CD4-positive, alpha-beta T cell treated with Interleukin-1 beta for 1 hour (primary cell): ENCODE measurements around the gene RTEL1.
"Not testable (repeated sequence)": the region's sequence is repeated elsewhere in the genome, so short reads cannot be mapped to it uniquely, and the experiment has no call there.

Source experiments
- DNase-seq, 2 donors: peaks; one replicate each; pipeline ENCODE4 v3.0.0-alpha.2; 2020 to 2022

RTEL1 gene

DNA sequence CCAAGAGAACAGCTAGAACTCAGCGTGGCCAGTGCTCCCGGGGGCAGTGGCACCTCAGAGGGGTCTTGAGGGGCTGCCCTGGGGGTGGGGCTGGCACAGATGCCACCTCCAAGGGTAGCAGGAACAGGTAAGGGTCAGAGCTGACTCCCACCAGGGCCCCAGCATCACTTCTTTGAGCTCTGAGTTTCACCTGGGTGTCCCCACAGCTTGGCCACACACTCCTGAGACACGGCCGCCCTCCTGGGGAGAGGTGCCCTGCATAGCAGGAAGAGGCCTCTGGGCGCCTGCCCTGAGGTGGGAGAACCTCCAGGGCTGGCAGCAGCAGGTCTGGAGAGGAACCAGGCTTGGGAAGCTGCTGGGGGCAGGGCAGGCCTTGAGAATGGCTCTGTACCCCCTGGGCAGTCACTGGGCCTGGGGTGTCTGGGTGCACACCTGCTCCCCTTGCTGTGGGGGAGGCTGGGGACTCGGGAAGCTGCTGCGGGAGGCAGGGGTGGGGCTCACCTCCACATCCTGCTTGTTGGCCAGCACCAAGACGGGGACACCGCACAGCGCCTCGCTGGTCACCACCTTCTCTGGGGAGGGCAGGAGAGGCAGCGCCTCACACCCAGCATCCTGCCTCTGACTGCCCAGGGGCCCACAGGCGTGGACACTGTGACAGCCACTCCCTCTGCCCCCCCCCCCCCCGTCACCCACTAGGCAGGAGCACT lies 43.4 kb downstream of the RTEL1 start:
- DNase-seq = no peak

DNA sequence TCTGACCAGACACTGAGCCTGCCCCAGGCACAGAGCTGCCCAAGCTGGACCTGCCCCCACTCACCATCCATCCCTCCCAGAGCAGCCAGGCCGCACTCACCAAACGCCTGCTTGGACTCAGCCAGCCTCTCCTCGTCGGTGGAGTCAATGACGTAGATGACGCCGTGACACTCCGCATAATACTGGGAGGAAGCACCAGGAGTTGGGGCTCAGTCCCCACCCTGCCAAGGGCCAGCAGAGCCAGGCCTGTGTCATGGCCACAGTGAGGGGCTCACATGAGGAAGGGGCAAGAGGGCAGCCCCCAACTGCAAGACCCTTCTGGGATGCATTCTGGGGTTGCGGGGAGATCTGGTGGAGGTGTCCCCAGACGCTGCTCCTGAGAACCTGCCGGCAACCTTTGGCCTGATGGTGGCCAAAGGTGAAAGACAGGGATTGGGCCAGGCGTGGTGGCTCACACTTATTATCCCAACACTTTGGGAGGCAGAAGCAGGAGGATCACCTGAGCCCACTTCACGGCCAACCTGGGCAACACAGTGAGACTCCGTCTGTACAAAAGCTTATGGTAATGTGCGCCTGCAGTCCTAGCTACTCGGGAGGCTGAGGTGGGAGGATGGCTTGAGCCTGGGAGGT lies 44.0 kb downstream of the RTEL1 start:
- no peak for DNase-seq

DNA sequence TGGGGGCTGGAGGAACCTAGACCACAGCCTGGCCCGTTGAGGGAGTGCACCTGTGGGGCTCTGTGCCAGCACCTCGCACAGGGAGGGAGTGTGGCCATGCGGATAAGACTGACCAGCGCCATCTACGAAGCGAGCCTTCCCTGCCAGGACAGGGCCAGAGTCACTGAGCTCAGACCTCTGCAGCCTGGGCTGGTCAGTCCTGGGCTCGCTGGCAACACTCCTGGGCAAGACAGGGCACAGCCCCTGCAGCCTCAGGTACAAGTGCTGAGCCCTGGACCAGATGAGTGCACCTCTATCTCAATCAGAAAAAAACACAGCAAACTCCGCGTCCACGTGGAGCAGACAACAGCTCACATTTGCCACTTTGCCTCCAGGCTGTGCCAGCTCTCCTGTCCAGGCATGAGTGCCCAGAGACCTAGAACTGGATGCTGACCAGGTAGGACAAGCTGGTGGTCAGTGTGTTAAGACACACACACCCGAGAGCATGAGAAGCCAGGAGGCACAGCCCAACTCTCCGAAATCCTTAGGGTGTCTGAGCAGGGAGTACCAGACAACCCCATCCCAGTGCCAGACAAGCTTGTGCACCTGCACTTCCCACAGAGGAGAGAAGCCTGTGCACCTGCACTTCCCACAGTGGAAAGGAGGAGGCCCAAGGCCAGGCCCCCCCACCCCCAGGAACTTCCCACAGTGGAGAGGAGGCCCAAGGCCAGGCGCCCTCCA lies 44.8 kb downstream of the RTEL1 start:
- no peak for DNase-seq

DNA sequence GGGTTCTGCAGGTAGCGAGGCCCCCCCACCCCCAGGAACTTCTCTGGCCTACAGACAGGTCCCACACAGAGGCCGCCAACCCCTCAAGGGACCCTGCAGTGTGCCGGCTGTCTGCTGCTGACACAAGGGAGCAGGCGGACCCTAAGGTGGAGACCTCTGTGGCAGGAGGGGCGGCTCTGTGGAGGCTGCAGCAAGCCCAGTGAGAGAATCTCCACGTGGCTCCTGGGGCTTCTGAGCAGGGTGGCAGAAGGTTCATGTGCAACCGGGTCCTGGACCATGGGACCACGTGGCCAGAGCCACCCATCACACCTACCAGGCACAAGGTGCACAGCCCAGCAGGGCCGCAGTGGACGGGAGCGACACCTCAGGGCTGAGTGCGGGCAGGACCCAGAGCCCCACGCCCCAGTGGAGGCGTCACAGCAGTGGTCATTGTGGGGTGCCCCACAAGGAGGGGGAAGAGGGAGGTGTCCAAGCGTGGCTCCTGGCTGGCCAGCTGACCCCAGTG lies 45.4 kb downstream of the RTEL1 start:
- DNase-seq = no peak

DNA sequence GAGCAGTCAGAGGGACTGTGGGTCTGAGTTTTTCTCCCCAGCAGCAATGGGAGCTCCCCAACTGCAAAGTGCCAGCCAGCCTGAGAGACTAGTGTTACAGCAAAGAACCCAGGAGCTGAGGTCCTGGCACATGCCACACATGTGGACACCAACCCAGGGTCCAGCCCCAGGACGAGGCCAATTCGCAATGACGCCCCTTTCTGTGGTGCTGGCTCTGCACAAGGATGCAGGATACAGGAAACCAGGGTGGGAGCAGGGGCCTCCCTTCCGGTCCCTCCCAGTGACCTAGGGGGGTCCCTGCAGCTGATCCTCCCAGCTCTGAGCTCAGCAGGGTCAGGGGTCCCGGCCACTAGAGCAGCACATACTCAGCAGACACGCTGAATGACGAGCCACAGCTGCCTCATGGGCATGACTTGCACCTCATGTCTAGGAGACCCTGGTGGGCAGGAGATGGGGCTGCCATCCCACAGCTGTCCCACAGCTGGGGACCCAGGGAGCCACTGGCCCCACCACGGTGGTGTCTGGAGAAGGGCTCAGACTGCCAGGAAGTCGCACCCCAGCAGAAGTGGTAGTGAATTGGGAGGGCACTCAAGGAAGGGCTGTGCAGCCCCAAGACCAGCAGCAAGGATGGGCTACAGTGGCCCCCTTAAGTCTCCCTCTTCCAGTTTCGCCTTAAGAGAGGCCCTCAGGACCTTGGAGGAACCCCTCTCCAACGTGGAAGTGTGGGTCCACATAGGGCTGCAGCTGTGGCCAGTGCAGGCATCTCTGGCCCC lies 46.0 kb downstream of the RTEL1 start:
- DNase-seq = no peak

DNA sequence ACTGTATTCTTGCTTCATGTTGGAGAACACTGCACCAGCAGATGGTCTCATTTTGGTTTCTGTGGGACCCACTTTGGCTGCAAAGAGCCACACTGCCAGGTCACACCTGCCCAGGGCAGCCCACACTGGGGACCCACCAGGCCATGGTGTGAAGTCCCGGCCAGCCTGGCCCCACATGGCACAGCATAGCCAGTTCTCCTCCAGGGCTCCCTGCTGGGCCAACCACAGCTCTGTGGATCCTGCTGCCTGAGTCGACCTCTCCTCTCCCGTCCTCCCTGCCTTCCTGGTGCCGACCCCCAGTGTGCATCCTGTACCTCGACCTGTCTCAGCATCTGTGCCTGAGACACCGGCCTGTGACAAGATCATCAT lies 46.6 kb downstream of the RTEL1 start:
- DNase-seq = no peak

DNA sequence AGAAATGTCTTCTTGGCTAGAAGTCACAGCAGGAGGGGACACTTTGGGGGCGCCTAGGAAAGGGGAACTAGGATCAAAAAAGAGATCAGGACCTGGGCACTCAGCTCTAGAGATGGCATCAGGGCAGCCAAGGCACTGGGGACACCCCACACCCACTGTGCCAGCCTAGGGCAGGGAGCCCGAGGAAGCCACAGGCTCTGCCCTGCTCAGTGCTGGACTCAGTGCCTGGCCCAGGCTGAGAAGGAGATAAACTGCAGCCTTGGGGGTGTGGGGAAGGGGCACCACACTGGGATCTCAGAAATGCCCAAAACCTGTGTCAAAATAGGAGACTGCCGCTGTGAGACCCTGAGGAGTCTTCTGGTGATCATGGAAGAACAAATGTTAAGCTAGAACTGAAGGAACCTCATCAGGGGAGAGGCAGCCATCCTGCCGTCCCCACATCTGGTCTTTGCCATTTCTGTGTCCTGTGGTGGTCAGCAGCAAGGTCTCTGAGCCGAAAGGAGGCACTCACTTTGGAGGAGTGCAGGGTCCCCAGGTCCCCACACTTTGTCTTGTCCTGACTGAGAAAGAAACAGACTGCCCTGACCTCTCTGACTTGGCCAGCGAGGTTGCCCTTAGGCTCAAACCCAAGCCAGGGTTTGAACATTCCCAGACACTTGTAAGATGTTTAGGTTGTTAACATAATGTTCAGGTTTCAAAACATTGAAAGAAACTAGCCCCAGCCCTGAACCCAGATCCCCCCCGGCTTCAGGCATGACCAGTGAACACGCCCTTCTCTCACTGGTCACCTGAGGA lies 47.3 kb downstream of the RTEL1 start:
- DNase-seq = no peak

DNA sequence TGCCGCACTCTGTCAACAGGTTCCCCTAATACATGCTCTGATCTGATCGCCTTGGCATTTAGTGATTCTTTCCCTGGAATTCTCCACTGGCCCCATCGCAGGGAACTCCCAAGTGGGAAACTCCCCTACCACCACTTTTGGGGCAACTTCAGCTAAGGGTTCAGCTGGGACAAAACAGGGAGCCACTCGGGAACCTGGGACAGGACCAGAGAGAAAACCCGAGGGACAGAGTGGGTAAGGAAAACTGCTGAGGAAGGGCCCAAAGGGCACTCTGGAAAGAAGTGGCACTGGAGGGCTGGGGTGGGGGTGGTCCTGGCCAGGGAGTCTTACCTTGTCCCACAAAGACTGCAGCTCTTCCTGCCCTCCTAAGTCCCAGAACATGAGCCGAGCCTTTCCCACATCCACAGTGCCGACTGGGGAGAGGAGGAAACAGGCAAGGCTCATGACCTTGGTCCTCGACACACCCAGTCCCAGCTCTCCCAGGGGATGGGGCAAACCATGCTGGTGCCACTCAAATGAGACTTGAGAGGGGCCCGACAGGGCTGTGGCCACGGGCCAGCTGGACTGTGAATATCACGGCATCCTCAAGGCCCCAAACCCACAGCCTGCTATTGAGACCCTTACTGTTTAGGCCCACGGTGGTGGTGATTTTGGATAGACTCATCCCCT lies 48.0 kb downstream of the RTEL1 start:
- DNase-seq = no peak

DNA sequence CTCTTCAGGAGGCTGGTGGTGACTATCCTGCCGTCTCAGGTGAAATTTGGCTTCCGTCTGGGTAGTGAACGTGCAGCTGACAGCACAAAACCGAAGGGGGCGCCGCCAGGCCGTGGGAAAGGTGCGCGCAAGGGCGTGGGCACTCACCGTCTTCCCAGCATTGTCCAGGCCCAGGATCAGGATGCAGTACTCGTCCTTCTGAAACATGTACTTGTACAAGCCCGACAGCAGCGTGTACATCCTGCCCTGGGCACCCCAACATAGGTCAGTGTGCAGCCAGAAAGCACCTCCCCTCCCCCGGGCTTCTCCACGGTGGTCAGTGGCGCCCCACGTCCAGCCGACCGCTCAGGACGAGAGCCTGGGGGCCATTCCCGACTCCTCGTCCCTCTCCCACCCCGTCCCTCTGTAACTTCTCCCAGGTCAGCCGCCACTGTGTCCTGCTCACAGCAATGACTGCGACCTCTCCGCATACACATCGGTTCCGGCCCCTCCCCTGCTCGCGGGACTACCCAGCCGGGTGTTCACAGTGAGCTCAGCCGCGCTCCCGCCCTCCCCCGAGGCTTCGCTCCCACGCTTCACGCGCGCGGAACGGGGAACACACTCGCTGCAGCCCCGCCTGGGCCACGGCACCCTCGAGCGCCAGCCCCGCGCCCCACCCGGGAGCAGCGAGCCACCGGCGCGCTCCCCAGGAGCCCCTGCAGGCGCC lies 48.9 kb downstream of the RTEL1 start:
- DNase-seq = peak; percentile 51 to 64

DNA sequence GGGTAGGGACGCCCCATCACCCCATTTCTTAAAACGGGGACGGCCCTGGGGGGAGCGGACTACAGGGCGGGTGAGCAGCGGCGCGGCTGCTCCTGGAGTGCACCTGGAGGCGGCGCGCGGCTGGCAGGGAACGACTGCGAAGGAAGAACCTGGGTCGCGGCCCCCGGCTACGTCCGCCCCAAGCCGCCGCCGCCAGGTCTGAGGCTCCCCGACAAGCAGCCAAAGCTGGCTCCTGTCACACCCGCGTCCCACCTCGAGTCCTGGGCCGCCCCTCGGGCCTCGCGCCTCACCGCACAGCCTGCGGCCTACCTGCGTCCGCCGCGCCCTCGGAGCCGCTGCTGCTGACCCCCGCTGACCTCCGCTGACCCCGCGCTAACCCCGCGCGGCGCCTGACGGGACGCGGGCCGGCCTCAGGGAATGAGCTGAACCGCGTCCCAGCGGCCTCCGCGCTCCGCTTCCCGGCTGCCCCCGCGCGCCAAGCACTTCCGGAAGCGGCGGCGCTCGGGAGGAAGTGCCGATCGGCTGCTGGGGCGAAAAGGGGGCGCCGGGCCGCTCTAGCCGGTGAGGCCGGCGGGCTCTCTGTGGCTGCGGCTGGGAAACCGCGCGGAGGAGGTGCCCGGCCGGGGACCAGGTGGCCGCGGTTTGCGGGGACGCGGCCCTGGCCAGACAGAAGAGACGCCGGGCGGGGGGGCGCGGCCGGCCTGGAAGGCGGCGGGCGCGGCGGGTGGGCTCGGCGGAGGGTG lies 49.6 kb downstream of the RTEL1 start, which contains the start of the genes ARFRP1 and ZGPAT:
Gene ARFRP1, minus strand, starts transcription at position 419 of the 743 bp plus-strand sequence. CDS start 885 bp downstream, outside the sequence.
Gene ZGPAT, plus strand, starts transcription at position 482 of the 743 bp plus-strand sequence. CDS start 542 bp downstream, outside the sequence.
- DNase-seq = peak; percentile 88 to 90

DNA sequence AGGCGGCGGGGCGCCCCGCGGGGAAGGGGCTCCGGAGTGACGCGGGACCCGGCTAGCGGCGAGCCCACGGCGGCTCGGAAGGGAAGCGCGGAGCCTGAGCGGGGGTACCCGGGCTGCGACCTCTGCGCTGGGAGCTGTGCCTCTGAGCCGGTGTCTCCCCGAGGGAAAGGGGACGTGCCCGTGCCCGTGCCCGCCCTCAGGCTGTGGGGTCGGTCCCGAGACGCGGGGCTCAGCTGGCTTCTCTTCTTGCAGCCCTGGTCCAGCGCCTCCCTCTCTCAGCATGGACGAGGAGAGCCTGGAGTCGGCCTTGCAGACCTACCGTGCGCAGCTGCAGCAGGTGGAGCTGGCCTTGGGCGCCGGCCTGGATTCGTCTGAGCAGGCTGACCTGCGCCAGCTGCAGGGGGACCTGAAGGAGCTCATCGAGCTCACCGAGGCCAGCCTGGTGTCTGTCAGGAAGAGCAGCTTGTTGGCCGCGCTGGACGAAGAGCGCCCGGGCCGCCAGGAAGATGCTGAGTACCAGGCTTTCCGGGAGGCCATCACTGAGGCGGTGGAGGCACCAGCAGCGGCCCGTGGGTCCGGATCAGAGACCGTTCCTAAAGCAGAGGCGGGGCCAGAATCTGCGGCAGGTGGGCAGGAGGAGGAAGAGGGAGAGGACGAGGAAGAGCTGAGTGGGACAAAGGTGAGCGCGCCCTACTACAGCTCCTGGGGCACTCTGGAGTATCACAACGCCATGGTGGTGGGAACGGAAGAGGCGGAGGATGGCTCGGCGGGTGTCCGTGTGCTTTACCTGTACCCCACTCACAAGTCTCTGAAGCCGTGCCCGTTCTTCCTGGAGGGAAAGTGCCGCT lies 50.4 kb downstream of the RTEL1 start:
- DNase-seq = no peak

DNA sequence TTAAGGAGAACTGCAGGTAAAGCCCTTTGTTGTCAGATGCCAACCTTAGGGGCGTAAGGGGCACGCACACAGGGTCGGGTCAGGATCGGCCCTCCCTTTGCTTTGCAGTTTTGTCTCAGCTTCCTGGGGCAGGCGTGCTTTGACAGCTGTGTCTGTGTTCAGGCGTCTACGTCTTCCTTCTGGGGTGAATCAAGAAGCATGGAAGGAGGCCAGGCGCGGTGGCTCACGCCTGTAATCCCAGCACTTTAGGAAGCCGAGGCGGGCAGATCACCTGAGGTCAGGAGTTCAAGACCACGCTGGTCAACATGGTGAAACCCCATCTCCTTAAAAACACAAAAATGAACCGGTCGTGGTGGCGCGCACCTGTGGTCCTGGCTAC lies 51.0 kb downstream of the RTEL1 start:
- no peak for DNase-seq

DNA sequence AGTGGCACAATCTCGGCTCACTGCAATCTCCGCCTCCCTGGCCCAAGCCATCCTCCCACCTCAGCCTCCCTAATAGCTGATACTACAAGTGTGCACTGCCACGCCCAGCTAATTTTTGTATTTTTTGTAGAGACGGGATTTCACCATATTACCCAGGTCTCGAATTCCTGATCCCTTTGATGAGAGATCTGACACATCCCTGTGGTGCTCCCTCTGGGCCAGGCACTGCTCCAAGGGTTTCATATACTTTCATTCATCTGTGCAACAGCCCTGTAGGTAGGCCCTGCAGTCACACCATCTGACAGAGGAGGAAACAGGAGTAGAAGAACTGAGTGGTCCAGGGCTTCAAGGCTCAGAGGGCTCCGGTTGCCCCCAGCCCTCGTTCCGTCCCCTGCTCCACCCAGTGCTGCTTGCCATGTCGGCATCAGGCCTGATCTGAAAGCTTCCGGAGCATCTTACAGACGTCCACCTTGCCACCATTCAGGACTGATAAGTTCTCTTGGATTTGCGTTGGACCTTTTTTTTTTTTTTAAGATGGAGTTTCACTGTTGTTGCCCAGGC lies 53.1 kb downstream of the RTEL1 start:
- DNase-seq = no peak

DNA sequence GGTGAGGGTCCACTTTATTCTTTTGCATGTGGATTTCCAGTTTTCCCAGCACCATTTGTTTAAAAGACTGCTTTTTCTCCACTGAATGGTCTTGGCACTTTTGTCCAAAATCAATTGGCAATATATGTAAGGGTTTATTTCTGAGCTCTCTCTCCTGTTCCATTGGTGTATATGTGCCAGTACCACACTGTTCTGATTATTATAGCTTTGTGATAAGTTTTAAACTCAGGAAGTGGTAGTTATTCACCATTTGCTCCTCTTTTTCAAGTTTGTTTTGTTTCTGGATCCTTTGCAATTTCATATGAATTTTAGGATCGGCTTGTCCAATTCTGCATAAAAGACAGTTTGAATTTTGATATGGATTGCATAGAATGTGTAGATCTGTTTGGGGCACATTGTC lies 54.1 kb downstream of the RTEL1 start:
- DNase-seq = no peak

DNA sequence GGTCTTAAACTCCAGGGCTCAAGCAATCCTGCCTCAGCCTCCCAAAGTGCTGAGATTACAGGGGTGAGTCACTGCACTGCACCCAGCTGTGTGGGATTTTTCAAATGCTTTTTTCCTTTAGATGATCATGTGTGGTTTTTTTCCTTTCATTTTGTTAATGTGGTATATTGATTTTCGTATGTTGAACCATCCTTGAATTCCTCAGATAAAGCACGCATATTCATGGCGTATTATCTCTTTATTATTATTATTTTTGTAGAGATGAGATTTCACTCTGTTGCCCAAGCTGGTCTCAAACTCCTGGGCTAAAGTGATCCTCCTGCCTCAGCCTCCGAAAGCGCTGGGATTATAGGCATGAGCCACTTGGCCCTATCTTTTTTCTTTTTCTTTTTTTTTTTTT lies 56.7 kb downstream of the RTEL1 start:
- DNase-seq = no peak

DNA sequence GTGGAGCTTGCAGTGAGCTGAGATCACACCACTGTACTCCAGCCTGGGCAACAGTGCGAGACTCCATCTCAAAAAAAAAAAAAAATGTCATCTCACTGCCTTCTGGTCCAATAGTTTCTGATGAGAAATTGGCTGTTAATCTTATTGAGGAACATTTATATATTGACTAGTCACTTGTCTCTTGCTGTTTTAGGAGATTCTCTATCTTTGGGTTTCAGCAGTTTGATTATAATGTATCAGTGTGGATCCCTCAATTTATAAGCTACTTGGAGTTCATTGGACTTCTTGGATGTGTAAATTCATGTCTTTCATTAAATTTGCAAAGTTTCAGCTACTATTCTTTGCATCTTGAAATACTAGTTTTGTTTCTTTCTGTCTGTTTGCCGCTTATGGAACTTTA lies 60.9 kb downstream of the RTEL1 start:
- DNase-seq = no peak

DNA sequence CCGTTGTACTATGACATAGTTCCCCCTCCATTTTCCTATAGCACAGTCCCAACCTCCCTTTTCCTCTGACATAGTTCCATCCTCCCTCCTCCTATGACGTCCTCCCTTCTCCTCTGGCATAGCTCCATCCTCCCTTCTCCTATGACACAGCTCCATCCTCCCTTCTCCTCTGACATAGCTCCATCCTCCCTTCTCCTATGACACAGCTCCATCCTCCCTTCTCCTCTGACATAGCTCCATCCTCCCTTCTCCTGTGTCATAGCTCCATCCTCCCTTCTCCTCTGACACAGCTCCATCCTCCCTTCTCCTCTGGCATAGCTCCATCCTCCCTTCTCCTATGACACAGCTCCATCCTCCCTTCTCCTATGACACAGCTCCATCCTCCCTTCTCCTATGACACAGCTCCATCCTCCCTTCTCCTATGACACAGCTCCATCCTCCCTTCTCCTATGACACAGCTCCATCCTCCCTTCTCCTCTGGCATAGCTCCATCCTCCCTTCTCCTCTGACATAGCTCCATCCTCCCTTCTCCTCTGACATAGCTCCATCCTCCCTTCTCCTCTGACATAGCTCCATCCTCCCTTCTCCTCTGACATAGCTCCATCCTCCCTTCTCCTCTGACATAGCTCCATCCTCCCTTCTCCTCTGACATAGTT lies 65.0 kb downstream of the RTEL1 start:
- not testable (repeated sequence) for DNase-seq

DNA sequence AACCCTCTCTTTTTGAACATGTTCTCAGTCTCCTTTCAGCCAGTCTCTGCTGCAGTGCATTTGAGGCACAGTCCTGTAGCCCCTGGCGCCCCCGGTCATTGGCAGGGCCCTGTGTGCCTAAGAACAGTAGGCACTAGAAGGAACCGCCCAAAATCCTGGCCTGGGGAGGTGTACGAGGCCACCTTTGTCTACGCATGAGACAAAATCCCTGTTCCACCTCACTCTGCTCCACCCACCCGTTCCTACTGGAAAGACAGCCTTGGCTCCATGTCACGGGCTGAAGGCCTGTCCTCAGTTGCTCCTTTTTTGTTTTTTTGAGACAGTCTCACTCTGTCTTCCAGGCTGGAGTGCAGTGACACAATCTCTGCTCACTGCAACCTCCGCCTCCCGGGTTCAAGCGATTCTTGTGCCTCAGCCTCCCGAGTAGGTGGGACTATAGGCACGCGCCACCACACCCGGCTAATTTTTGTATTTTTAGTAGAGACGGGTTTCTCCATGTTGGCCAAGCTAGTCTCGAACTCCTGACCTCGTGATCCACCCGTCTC lies 72.1 kb downstream of the RTEL1 start:
- not testable (repeated sequence) for DNase-seq
